Left forelimb (tissue), 1 donor: ENCODE data around the gene LRRC41.
"Not testable (repeated sequence)": the region's sequence is repeated elsewhere in the genome, so short reads cannot be mapped to it uniquely, and the experiment has no call there.

Experiments used
- DNase-seq: peaks from one replicate; pipeline ENCODE4 v3.0.0-alpha.2; 2018; ENCODE audit warnings: low spot score

The LRRC41 gene

DNA sequence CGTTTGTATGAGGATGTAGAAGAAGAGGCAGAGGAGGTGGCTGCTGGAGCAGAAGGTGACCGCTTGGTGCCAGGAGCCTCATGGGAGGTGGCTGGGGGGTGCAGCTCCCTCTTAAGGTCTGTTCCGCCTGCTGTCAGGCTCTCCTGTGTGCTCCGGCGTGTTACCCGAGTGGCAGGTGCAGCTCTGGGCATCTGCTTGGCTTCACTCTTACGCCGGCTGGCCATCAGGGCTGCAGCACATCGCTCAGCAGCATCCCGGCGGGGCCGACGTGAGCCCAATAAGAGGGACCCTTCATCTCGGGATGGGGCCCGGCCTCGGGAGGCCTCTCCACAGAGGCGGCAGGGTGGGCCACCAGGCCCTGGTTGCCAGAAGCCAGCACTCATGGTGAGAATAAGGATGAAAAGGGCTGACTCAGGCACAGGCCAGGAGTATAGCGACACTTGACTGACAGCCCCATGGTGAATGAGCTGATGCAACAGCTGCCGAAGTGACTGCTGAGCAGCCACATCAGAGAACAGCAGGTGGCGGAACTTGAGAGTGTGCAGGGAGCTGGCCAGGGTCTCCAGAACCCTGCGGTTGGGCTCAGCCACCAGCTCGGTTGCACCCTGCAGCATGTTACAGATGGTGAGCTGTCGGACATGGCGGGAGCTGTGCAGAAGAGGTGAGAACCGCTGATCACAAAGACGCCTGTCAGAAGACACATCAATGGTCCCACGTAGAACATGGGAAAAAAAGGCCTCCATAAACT is 17.5 kb downstream of the LRRC41 start:
- no peak for DNase-seq

DNA sequence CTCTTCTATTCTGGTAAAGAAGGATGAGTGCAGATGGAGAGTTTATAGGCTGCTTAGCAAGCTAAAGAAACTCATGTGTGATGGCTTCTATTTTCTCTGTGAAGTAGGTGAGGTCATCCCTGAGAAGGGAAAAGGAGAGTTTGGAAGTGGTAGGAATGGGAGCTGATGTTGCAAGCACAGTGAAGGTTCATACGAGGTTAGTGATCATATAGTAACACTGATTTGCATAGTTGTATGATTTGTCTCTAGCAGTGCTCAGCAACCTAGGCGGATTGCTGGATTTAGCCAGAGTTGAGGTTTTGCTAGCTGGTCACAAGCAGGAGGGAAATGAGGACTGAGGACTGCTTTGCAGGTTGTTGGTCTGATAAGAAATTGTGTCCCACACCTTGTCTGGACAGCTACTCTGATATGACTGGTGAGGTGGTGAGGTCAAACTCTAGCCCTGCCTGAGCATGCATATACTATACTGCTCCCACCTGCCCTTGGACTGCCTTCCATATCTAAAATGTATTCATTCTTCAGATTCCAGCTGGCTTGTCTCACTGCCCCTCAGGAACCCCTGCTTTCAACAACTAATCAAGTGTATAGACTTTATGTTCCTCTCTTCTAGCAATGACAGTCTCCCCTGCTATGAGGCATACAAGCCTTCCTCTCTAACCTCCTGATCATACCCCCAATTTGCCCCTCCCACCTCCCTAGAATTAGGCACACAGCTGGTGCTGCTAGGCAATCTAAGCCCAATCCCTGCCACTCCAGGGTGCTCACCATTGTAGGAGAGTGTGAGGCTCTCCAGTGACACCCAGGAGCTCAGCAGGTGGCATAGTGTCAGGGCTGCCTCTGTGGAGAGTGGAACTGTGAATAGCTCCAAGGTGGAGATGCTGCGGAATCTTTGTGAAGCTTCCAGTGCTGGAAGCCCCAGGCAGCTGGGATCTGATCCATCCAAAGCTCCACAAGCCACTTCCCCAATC is 18.5 kb downstream of the LRRC41 start:
- DNase-seq = no peak

DNA sequence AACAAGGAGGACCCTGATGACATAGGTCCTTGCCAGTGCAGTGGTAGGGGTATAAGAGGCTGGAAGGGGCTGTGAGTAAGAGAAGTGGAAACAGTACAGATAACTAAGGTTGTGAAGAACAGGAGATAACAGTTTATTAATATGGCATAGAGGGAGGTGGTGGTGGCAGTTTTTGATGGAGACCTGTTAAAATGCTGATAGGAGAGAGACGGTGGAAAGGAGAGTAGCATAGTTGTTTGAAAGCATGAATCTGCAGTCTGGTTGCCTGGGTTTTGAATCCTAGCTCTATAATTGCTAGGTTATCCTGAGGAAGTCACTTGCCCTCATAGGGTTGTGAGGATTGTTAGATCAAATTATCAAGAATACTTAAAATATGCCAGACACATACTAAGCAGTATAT is 19.4 kb downstream of the LRRC41 start:
- DNase-seq = no peak

DNA sequence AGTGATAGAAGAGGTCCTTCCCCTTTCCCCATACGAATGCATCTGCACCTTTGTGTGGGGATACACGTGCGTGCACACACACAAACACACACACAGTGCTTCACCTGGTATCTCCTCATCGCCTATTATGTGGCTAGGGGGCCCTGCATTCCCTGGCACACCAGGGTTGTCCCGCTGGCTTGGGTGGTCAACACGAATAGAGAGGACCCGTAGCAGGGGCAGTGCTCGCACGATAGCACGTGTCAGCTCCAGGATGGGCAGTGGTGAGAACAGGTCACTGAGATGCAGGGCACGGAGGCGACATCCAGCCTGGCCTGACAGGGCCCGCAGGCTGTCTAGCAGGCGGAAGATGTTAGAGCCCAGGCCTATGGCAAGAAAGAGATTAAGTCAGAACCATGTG is 22.4 kb downstream of the LRRC41 start:
- DNase-seq = no peak

DNA sequence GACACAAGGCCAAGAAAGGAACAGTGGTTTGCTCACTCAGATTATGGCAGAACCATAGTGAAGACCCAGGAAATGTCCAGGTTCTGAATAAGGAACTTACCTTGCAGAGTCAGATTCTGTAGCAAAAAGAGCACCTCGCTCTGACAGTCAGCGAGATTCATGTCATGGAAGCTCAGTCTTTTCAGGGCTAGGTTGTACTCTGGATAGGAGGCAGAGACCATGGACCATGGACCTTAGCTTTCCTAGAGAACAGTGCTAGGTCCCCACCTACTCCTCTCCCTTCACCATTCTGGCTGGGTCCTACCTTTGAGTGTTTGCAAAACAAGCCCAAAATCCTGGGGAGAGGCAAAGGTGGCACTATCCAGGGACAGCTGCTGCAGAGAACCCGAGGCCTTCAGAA is 23.3 kb downstream of the LRRC41 start:
- DNase-seq = no peak

DNA sequence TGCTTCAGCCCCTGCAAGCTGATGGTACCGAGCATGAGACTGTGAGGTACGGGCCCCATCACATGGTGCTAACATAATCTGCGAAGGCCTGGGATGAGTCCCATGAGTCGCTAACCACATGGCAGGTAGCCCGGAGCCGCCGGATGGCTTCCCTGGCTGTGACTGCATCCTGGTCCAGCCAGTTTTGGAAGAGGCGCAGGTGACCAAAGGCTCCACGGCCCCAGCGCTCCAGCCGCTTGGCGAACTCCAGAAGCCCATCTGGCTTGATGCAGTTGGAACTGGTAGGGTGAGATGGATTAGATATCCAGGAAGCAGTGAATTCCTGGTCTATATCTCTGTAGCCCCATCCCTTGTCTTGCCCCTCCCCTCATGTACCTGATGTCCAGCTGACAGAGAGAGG is 24.6 kb downstream of the LRRC41 start:
- DNase-seq = no peak

DNA sequence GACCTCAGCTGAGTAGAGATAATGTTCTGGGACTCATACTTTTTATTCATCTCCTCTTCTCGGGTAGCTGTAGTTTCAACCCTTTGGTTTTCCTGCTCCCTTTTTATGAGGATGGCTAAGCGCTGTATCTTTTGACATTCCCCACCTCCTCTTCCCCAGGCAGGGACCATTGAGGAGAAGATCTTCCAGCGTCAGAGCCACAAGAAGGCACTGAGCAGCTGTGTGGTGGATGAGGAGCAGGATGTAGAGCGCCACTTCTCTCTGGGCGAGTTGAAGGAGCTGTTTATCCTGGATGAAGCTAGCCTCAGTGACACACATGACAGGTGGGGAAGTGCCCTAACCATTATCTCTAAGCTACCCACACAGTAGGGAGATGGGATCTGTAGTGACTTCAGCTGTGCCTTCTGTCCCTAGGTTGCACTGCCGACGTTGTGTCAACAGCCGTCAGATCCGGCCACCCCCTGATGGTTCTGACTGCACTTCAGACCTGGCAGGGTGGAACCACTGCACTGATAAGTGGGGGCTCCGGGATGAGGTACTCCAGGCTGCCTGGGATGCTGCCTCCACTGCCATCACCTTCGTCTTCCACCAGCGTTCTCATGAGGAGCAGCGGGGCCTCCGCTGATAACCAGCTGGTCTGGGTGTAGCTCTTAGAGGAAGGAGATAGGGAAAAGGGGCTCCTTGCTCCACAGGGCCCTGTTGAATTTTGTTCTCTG is 25.6 kb downstream of the LRRC41 start:
- no peak for DNase-seq

DNA sequence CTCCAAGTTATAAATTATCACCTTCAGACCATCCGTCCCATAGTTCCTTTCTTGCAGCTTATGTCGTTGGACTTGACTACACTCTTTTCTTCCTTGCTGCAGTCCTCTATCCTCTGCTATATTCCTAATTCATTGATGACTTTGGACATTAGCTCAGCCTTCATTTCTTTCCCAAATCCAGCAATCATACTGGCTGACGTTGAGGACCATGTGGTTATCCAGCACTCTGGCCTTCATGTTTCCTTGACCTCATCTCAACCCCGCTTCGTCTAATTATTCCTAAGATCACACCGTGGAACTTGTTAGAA is 28.4 kb downstream of the LRRC41 start:
- no peak for DNase-seq

DNA sequence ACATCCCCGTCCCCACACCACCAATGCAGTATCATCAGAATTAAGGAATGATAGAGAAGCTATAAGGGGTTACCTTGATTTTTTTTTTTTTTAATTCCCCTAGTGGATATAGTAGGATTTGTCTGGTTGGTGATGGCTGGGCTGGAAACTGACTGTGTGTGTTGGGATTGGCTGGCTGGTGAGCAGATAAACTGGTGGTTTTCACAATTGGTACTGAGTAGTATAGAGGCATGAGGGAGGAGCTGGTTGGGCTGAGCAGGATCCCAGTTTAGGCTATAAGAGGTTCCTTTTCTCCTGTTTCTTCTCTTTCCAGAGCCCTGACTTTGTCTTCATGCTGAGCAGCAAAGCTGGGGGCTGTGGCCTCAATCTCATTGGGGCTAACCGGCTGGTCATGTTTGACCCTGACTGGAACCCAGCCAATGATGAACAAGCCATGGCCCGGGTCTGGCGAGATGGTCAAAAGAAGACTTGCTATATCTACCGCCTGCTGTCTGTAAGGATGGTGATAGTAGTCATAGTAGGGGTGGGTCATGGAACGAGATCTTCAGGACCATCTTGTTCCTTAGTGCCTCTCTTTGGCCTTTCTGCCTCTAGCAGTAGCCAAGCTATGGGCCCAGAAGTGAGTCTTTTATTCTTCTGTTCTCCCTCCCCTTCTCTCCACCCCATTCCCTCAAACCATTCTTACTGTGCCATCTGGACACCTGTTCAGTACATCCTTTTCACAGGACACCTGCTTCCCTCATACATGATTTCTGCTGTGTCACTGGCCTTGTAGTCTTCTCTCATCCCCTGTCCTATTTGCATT is 29.0 kb downstream of the LRRC41 start:
- DNase-seq = no peak

DNA sequence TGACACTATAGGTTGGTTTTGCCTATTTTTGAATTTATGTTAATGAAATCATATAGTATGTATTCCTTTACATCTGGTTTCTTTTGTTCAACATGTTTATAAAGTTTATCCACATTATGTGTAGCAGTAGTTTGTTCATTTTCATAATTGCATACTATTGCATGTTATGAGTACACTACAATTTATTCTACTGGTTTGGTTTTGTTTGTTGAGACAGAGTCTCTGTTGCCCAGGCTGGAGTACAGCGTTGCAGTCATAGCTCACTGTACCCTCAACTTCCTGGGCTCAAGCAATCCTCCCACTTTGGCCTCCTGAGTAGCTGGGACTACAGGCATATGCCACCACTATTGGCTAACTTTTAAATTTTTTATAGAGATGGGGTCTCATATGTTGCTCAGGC is 34.8 kb downstream of the LRRC41 start:
- DNase-seq = no peak

DNA sequence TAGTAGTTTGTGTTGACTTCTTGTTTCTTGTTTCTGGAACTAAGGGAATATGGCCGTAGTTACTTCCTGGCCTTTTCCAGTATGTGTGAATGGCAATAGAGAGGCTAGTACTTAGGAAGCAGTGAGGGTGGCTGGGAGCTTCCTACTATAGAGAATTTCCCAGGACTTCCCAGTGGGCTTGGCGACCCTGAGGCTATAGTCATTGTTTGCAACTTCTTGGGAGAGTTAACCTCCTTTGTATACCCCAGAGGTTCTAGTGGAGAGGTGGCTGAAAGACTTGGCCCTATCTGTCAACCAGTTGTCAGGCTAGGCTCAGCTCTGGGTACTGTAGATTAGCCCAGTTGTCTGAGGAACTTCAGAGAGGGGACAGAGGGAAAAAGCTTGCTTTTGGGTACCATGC is 40.3 kb downstream of the LRRC41 start:
- DNase-seq = no peak

DNA sequence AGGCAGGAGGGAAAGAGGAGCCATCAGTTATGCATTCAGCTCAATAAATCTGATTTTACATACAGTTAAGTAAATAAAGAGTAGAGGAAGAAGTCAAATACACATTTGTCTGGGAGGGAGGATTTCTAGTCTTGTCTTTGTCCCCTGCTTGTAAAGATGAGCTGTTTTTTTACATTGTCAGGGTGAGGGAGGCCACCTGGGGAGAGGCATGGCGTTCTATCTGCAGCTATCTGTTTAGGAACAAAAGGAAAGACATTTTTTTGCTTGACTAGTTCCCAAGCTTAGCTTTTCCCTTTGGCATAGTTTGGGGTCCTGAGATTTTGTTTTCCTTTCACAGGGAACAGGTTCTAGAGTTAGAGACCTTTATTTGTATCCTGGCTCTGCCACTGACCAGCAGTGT is 40.9 kb downstream of the LRRC41 start:
- DNase-seq = no peak

DNA sequence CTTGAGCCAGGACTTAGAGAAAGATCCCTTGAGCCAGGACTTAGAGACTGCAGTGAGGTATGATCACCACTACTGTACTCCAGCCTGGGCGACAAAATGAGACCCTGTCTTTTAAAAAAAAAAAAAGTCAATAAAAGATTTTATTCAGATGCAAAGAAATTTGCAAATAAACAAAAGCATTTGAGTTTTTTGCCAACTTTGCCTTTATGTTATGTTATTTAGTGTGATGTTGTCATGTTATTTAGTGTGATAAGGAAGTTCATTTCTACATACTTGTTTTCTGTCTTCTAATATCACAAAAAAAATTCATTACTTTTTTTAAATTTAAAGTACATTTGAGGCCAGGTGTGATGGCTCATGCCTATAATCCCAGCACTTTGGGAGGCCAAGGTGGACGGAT is 46.9 kb downstream of the LRRC41 start:
- no peak for DNase-seq

DNA sequence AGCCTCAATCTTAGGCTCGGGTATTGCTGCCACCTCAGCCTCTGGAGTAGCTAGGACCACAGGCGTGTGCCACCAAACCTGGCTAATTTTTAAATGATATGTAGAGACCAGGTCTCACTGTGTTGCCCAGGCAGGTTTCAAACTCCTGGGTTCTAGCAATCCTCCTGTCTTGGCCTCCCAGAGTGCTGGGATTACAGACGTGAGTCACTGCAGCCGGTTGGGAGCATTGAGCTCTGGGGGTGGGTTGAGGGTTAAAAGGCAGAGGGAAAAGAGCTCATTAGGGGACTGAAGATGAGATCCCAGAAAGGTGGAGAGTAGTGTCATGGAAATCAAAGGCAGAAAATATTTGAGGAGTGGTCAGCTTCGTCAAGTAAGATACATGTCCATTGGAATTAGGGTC is 48.7 kb downstream of the LRRC41 start:
- no peak for DNase-seq

DNA sequence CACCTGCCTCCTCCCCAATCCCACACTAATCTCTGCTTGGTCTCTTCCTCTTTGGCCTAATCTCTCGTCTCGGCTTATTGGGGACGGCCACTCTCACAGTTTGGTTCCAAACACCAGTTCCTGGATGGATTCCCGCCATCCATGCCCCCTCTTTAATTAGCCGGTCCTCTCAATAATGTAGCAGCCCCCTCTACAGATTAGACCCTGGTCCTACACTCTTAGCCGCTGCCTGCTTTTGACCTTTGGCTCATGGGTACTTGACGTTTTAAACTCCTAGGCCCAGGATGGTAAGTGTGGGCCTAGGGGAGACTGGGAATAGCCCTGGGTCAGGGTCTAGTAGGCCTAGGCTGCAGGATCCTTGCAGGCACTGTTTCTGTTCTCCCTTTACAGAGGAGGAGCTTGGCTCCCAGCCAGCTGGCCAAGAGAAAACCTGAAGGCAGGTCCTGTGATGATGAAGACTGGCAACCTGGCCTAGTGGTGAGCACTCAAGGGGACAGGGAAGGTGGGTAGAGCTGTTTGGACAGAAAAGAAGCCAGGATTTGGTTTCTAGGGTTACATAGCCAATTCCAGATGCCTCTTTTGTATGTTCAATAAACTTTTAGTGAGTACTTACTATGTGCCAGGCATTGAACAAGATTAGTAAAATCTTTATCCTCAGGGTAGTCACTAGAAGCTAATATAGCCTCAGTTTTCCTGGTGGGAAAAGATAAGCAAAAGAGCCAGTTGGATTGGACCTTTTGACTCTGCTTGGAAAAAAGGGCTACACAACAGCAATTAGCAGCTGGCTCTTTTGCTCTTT is 55.1 kb downstream of the LRRC41 start:
- no peak for DNase-seq

DNA sequence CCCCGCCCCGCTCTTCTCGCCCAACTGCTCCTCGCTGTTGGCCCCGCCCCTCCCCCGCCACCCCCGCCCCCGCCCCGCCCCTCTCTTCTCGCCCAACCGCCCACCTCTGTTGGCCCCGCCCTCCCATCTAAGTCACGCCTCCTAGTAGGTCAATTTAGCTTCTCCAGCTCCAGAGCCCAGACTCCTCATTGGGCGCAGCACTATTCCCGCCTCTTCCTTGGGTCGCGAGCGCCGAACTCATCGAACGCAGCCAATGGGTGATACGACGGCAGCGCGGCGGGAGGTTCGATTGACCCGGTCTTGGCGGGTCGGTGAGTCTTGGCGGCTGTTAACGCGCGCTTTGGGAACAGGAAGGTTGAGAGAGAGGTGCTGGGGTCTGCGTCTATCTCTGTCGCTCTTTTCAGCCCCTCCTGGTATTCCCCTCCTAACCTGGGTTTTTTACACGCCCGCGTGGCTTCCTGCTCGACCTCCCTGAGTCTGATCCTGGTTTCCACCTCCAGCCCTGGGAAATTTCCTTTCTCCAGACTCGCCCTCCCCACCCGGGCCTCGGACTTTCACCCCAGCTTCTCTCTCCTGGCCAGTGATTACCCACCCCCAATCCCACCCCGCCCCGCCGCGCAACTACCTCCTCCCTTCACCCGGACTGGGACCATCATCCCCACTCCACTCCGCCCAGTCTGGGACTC is 55.8 kb downstream of the LRRC41 start, which contains the start of gene RAD54L:
Gene RAD54L, plus strand, starts transcription at position 328 of the 686 bp plus-strand sequence. CDS start 643 bp downstream, outside the sequence.
- DNase-seq = peak; percentile 97

DNA sequence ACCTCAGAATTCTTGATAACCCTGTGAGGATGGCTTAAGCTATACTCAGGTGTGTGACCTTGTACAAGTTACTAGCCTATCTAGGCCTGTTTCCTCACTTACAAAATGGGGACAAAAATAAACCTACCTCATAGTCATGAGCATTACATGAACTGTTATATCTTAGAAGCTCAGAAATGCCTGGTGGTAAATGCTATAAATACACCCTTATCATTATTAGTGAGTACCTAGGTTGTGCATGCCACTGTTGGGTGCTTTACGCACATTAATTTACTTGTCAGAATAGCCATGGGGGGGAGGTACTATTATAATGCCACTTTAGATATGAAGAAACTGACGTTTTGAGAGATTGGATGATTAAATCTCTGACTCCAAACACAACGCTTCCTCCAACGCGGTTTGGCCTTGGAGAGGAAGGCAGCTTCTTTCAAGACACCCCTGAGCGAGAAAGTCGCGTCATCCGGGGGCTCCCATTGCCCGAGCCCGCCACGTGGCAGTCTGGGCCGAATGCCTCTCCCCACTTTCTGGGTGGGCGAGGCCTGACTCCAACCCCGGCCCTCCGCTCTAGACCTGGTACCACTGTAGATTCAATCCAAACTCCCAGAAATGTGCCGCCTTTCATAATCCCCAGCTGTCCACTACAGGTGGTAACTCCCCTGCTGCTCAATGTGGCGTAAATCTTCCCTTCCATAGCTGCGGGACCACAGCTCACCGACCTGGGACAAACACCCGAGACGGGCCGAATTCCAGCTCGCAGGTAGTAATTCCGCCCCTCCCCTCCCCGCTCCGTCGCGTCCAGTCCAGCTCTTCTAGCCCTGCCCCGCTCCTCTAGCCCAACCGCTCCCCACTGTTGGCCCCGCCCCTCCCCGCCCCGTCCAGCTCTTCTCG is 56.6 kb downstream of the LRRC41 start:
- no peak for DNase-seq

DNA sequence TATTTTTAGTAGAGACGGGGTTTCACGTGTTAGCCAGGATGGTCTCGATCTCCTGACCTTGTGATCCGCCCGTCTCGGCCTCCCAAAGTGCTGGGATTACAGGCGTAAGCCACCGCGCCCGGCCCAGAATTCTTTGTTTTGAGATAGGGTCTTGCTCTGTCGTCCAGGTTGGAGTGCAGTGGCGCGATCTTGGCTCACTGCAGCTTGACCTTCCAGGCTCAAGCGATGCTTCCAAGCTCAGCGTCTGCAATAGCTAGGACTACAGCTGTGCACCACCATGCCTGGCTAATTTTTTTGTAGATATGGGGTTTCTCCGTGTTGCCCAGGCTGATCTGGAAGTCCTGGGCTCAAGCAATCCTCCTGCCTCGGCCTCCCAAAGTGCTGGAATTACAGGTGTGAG is 57.3 kb downstream of the LRRC41 start:
- DNase-seq = not testable (repeated sequence)

DNA sequence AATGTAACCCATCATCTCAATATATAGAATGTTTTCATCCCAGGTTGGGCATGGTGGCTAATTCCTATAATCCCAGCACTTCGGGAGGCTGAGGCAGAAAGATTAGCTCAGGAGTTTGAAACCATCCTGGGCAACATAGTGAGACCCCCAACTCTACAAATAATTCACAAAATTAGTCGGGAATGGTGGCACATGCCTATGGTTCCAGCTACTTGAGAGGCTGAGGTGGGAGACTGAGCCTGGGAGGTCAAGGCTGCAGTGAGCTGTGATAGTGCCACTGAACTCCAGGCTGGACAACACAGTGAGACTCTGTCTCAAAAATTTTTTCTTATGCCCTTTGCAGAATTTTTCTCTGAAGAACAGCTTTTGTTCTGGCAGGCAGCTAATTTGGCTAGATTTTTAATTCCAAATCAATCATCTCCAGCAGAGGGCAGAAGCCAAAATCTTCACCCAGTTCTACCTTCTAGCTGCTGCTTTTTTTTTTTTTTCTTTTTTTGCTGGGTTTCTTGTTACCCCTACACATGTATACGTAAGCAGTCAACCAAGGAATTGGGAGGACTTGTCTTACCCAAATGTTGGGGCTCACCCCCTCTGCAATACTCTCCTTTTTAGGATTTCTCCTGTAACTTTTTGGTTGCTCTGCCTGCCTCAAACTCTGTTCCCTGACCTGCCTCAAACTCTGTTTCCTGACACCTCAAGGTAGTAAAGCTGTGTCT is 58.6 kb downstream of the LRRC41 start:
- no peak for DNase-seq
